Hippocampal formation (tissue), 2 donors: ENCODE measurements around the gene NLRP11.
"Not testable (repeated sequence)": the region's sequence is repeated elsewhere in the genome, so short reads cannot be mapped to it uniquely, and the experiment has no call there.

Experiments
- DNase-seq, 2 donors: peaks; one replicate each; lab custom pipeline; 2025; lab: John Stamatoyannopoulos, UW

The NLRP11 gene

GRCh38 chr19:55778331-55778730 is 53.5 kb downstream of the NLRP11 start:
- no peak for DNase-seq

- DNase-seq = no peak
Observed at GRCh38 chr19:55777528-55777927, 54.3 kb downstream of the NLRP11 start.

- DNase-seq = not testable (repeated sequence)
Observed at GRCh38 chr19:55769632-55770031, 62.2 kb downstream of the NLRP11 start.

GRCh38 chr19:55768818-55769217 is 63.0 kb downstream of the NLRP11 start, which contains the start of gene RFPL4AL1:
TSS of gene RFPL4AL1 (plus strand) at chr19:55769118. CDS start at chr19:55771805, 2,687 bp downstream.
- DNase-seq = not testable (repeated sequence)

GRCh38 chr19:55766466-55766865 is 65.3 kb downstream of the NLRP11 start:
- peak in 1 of 2 donors; percentile 11 for DNase-seq

- not testable (repeated sequence) for DNase-seq
Observed at GRCh38 chr19:55758797-55759196, 73.0 kb downstream of the NLRP11 start, which contains the start of gene RFPL4A. TSS of gene RFPL4A (plus strand) at chr19:55759097. CDS start at chr19:55761801, 2,704 bp downstream.

- DNase-seq = not testable (repeated sequence)
Observed at GRCh38 chr19:55756808-55757207, 75.0 kb downstream of the NLRP11 start.

GRCh38 chr19:55753401-55753800 is 78.4 kb downstream of the NLRP11 start:
- no peak for DNase-seq

GRCh38 chr19:55750715-55751114 is 81.1 kb downstream of the NLRP11 start:
- DNase-seq = no peak

- no peak for DNase-seq
Observed at GRCh38 chr19:55738302-55738701, 93.5 kb downstream of the NLRP11 start, which contains the start of gene NLRP9. TSS of gene NLRP9 (minus strand) at chr19:55738402. CDS start at chr19:55738374, 28 bp downstream.
